T1000 (cell line): Measurements from ENCODE around the gene XPO5.
"Not testable (repeated sequence)": the region's sequence is repeated elsewhere in the genome, so short reads cannot be mapped to it uniquely, and the experiment has no call there.

Source experiments
- DNase-seq: peaks from one replicate; lab custom pipeline; 2025; ENCODE audit warnings: mixed read lengths; lab: John Stamatoyannopoulos, UW

Gene XPO5

DNA sequence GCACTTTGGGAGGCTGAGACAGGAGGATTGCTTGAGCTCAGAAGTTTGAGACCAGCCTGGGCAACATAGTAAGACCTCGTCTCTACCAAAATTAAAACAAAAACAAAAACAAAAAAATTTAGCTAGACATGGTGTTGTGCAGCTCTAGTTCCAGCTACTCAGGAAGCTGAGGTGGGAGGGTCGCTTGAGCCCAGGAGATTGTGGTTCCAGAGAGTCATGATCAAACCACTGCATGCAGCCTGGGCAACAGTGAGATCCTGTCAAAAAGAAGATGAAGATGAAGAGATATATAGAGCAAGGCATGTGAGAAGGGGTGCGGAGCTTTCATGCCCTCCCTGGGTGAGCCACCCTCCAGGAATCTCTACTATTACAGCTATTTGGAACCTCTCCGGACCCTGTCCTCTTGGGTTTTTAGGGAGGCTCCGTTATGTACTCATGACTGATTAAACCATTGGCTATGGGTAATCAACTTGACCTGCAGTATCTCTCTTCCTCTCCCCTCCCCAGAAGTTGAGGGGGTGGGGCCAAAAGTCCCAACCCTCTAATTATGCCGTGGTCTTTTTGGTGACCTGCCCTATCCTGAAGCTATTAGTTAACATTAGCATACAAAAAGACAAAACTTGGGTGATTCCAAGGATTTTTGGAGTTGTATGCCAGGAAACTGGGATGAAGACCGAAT, 9.2 kb upstream of the XPO5 start:
- no peak for DNase-seq

DNA sequence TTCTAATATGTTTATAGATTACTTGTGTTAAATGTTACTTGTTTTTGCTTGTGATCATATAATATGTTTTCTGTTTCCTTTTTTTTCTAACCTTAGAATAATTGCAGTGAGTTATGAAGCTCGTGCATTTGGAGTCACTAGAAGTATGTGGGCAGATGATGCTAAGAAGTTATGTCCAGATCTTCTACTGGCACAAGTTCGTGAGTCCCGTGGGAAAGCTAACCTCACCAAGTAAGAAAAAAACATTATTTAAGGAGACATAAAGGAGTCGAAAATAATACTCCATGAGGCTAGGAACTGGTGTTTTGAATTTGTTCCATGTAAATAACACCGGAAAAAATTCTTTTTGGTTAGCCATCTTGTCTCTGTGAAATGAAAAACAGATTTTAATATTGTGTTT, 7.1 kb upstream of the XPO5 start:
- DNase-seq = no peak

DNA sequence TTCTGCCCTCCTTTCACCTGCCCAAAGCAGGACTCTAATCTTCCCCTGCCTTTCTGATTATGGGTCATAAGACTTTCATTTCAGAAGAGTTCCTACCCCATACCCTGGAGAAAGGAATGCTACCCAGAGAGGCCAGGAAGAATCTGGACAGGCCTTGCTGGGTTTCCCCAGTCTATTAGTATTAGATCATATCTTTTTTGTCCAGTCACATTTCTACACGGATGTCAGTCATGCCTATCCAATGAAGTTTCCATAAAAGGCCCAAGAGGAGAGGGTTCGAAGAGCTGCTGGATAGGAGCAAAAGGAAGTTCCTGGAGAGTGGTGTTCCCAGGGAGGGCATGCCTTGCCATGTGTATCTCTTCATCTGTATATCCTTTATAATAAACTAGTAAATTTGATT, 3.3 kb upstream of the XPO5 start:
- DNase-seq = no peak

DNA sequence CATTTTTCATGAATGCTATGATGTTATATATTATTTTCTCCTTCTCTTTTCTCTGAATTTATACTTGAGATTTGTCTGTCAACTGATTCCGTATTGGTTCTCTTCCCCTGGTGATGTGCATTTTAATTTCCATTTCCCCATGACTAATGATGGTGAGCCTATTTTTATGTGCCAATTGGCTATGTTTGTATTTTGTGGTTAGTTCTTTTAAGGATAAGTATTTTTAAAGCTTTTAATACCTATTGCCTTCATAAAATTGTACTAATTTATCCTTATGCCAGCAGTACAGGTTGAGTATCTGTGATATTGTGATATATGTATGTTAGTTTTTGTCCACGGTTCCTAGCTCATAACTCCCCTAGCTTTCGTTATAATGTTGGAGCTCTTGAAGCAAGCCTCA, 2.9 kb upstream of the XPO5 start:
- DNase-seq = no peak

DNA sequence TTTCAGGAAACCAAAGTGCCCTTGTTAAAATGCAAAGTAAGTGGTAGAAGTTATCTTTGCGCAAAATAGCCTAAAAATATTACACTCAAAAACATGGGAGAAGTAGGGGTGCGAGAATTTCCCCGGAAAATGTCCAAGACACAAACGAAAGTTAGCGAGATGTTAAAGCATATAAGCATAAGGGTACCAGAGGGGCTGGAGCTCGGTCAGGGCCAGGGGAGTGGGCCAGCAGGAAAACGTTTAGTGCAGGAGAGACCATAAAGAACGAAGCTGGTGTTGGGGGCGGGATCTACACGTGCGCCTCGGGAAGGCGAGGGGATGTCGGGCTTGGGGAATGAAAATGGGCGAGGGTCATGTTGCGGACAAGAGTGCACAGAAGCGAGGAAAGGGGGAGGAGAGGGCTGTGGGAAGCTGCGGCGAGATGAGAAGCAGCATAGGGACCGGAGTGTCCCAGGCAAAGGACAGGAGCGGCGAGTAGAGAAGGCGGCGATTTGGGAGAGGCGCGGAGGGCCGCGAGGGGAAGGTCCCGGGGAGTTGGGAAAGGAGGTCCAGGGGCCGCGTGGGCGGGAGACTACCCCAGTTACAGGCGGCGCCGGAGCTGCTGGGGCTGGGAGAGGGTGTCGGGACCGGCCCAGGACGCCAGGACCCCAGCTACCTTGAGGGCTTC, 600 bp downstream of the XPO5 start:
- DNase-seq = no peak

DNA sequence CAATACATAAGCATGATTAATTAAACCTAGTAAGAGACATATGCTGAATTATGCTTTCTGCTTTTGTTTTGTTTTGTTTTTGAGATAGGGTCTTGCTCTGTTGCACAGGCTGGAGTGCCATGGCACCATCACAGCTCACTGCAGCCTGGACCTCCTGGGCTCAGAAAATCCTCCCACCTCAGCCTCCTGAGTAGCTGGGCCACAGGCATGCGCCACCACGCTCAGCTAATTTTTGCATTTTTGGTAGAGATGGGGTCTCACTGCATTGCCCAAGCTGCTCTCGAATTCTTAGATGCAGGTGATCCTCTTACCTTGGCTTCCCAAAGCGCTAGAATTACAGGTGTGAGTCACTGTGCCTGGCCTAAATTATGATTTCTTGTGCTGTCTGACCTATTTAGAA, 3.8 kb downstream of the XPO5 start:
- DNase-seq = no peak

DNA sequence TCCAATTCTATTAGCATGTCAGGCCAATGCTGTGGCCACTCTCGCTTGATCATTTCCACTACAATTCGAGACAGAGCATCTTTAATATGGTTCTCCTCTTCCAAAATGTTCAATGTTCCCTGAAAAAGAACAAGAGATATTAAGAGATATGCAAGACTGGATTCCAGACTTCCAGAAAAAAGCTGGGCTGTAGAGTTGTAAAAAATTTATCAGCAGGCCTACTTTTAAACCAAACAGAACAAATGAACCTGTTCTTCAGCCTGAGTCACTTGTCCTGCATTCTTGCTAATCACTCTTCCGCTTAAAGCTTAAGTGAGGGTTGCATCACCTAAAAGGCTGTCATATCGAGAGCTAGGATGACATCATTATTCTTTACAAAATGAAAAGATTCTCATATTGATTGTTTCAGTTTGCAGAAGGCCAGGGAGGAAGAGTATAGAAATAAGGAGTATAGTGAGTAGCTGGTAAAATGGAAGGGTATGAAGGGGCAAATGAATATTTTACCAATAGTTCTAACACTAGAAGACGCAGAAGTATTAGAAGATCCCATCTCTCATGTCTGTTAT, 4.9 kb downstream of the XPO5 start:
- no peak for DNase-seq

DNA sequence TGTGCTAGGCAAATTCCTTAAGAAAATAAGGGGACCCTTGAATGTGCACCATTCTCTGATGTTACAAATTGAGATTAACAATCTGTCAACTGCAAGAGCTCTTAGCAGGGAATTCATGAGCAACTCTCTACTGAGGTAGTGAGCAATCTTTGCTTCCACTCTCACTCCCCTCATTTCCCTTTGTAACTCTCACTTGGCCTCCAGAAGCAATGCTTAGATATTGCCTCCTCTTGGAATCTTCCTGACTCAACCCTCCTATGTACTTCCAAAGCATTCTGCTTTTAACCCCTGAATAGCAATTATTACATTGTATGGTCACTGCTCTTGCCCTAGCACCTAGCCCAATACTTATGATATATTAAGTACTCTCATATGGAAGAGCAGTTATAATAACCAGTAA, 16.5 kb downstream of the XPO5 start:
- DNase-seq = no peak

DNA sequence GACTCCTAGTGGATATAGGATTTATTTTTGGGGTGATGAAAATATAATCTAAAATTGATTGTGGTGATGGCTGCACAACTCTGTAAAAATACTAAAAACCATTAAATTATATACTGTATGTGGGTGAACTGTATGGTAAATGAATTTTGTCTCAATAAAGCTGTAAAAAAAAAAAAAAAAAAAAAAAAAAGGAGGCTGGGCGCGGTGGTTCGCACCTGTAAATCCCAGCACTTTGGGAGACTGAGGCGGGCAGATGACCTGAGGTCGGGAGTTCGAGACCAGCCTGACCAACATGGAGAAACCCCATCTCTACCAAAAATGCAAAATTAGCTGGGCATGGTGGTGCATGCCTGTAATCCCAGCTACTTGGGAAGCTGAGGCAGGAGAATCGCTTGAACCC, 18.2 kb downstream of the XPO5 start:
- not testable (repeated sequence) for DNase-seq

DNA sequence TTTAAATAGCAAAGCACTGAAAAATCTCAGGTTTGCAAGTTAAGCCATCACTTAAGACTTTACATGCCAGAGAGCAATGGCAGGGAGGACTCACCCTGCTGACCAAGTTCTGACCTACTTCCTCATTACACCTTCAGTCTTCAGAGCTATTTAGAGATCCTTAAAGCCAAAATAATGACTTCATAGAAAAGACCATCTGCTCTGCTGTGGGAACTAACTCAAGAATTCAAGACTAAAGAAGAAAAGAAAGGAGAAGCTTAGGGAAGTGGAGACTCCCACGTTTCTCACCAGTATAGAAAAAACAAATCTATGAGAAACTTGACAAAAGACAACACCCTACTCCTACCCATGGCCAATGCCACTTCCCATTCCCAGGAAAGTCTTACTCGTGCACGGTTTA, 28.6 kb downstream of the XPO5 start:
- DNase-seq = no peak

DNA sequence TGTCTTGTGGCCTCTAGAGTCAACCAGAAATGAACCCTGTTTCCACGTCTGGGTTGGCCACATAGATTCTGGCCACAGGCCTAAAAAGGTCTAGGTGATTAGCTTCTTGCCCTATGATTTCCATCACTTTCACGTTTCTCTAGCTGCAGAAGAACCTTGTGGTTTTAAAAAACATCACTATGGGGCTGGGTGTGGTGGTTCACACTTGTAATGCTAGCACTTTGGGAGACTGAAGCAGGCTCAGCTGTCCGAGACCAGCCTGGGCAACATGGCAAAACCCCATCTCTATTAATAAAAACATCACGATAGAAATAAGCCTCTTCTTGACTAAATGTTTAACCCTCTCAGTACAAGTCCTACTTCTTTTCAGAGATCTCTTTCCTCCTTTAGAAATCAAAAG, 31.4 kb downstream of the XPO5 start:
- DNase-seq = no peak

DNA sequence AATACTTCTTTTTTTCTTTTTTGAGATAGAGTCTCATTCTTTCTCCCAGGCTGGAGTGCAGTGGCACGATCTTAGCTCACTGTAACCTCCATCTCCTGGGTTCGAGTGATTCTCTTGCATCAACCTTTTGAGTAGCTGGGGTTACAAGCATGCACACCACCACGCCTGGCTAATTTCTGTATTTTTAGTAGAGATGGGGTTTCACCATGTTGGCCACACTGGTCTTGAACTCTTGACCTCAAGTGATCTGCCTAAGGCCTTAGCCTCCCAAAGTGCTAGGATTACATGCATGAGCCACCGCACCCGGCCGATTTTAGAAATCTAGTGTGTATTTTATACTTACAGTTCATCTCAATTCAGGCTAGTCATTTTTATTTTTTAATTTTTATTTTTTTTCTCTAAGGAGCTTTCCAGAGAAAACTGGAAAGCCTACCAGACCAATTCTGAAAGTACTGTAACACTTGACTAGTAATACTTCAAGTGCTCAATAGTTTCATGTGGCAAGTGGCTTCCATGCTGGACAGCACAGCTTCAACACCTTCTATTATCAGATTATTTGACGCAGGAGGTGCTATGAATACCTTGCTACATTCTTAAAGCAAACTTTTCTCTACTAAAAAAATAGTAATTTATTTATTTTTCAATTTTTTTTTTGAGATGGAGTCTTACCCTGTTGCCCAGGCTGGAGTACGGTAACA, 33.9 kb downstream of the XPO5 start:
- DNase-seq = no peak

DNA sequence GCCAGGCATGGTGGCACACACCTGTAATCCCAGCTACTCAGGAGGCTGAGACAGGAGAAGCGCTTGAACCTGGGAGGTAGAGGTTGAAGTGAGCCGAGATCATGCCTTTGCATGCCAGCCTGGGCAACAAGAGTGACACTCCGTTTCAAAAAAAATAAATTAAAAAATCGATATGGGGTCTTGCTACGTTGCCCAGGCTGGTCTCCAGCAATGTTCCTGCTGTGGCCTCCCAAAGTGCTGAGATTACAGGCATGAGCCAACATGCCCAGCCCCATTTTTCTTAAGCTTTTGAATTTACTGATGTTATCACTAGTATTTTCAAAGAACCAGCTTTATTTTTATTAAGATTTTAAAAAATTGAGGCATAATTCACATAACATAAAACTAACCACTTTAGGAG, 35.3 kb downstream of the XPO5 start:
- DNase-seq = no peak

DNA sequence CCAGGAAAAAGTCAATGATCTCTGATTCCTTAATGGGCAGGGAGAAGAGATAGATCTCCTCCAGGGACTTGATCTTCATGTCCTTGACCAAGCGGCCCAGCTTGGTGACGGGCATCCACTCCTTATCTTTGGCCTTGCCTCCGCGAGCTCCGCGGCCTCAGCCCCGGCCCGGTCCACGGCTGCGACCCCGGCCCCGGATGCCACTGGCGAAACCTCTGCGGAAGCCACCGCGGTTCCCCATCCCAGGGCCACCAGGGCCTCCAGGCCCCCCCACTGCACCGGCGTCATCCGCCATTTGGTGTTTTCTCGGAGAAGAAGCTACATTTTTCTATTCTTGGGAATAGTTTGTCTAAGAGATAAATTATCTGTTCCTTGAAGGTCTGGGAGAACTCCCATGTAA, 36.4 kb downstream of the XPO5 start:
- DNase-seq = not testable (repeated sequence)

DNA sequence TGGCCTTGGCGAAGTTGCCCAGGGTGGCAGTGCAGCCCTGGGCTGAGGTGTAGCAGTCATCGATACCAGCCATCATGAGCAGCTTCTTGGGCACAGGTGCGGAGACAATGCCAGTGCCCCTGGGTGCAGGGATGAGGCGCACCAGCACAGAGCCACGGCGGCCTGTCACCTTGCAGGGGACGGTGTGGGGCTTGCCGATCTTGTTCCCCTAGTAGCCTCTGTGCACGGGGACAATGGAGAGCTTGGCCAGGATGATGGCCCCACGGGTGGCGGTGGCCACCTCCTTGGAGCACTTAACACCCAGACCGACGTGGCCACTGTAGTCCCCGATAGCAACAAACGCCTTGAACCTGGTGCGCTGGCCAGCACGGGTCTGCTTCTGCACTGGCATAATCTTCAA, 36.9 kb downstream of the XPO5 start:
- DNase-seq = not testable (repeated sequence)

DNA sequence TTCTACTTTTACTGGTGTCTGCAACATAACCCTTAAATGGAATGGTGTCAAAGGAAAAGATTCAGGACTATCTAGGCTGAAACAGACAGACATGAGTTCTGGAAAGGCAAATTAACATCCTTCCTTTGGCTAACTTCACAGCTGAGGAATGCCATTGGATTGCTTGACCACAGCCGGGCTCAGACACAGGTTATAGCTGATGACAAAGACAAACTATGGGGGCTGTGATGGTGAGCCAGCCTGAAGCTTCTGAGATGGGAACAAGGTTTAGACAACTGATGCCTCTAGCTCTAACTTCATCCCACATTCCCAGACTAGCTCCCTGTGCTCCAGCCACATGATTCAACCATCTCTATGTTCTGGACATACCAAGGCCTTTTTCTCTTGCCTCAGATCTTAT, 43.6 kb downstream of the XPO5 start:
- DNase-seq = no peak

DNA sequence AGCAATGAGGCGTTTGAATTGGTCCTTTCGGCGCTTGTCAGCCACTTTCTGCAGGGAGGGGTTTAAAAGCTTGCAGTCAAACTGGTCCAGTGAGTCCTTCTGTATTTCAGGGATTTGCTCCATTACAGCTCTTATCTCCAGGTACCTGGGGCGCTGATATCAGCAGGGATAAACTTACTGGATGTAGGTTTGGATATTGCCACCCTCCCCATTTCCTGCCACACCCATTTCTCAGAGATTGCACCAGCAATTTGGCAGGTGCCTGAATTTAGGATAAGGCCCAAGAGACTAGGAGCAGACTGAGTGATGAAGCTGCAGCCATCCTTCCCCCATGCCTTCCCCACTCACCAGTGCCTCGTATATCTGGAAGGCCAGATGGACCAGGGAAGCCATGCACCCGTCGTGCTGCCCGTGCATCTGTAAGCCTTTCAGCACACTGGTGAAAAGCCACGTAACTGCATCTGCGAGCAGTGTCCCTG, 51.3 kb downstream of the XPO5 start:
- DNase-seq = no peak

DNA sequence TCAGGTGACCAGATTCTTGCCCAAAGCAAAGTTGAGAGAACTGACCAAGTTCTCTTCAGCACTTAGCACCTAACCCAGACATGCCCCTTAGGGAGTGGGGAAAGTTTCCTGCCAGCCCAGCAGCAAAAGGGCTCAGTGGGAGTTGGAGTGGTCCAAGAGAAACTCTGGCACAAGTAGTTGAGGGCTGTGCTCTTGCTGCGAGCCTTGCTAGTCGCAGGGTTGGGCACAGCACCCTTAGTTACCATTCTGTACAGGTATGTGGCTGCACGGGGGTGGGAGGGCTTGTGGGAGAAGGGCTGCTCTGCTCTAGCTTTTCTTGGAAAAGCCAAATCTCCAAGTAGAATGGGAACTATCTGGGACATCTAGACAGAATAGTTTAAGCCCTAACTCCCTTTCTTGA, 52.6 kb downstream of the XPO5 start:
- DNase-seq = no peak

DNA sequence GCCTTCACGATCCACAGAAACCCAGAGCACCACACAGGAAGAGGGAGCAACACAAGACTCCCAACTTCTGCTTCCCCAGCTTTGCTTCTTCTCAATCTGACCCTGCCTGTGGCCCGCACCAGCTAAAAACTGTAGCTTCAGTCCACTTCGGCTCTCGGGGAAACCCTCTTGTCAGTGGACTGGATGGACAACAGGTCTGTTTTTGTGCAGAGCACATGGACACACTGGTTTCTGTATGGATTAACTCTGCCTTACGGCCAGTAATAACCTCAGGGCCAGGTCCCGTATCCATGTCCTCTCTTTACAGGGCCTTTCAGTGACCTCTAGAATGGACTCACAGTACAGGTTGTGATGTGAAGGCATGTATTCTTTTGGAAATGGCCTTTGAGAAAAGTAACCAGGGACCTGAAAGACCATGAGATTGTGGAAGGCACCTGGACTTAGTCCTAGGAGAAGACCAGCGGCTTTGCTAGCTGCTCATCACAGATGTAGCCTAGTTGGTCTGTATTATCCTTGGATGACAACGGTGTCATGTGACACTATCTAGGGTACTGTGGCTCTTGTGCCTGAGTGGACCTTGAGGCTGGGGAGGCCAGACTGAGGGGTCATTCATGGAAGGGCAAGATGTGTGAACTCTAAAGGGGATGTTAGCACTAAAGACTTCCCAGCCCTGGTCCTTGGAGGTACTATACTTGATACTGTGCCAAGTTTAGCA, 53.1 kb downstream of the XPO5 start:
- no peak for DNase-seq

DNA sequence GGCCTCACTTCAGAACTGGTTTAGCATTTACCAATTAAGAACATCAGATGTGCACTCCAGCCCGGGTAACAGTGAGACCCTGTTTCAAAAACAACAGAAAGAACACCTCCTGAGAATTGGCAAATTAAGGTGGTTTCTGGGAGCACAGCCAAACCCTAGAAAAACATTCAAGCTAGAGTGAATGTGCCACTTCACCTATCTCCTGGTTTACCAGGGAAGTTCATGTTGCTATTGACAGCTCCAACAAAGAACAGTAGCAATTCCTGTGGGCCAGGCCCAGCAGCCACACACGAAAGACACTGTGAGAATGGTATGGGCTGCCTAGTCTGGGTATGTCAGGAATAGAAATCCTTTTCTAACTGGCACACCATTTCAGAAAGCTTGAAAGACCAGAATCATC, 54.0 kb downstream of the XPO5 start:
- no peak for DNase-seq

DNA sequence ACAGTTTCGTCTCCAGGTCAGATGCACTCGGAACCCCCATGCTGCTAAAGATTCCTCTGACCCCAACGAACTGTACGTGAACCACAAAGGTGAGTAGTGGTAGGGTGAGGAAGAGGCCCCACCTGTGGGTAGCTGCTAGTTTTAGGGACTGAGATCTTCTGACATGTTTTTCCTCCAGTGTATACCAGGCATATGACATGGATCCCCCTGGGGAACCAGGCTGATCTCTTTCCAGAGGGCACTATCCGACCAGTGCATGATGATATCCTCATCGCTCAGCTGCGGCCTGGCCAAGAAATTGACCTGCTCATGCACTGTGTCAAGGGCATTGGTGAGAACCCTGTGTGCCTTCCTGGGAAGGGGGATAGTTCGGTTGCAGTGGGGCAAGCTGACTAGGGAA, 55.7 kb downstream of the XPO5 start:
- DNase-seq = no peak
